ENCODE data around the gene LMBR1. TPM values are rescaled to one million over a fixed set of nuclear protein-coding genes. Genes with fewer than 3 reads are reported as not detected.
A peak's percentile ranks its signal among the peaks of the same experiment; 100 is the strongest.

LMBR1 gene
- total RNA-seq, 1 donor from 2014 or later = 159 TPM

DNA sequence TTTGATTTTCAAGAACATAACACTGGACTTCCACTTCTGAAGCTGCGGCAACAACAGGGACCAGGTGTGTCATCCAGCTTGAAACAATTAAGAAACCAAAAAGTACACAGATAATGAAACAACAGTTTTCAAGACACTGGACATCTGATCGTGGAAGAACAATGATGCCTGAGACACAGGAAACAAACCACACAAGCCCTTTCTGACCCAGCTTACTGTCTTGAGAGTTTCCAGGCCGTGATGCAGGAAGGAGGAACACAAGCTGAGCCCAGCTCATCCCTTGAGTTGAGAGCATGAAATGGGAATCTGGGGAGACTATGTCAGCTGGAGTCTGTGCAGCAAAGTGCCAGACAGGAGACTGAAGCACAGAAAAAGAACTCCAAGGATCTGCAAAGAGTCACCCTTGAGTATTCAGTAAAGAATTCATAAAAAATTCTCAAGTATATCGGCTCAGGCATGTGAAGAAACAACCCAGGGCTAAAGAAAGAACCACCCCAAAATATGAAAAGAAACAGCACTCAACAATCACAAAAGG, 160.8 kb downstream of the LMBR1 start:
- no peak for TF ChIP-seq CTCF (IDR thresholded peaks at IDR 0.05; ENCODE audit: unreplicated experiment)
- Mint-ChIP-seq H3K27ac (ENCODE audit: unreplicated experiment) (peak overlapping the region; percentile 62), H3K36me3 (ENCODE audit: low read depth, unreplicated experiment) (peaks cover 30% of the 10 kb centered on the region), H3K4me1 (ENCODE audit: unreplicated experiment) (peaks cover 30% of the 10 kb centered on the region), H3K27me3 (ENCODE audit: unreplicated experiment) (peaks cover 2% of the 10 kb centered on the region), H3K9me3 (ENCODE audit: unreplicated experiment) (no peaks in the 10 kb centered on the region), H3K4me3 (ENCODE audit: unreplicated experiment) (no peak overlapping the region)
- no peak for DNase-seq (ENCODE audit: low spot score)

DNA sequence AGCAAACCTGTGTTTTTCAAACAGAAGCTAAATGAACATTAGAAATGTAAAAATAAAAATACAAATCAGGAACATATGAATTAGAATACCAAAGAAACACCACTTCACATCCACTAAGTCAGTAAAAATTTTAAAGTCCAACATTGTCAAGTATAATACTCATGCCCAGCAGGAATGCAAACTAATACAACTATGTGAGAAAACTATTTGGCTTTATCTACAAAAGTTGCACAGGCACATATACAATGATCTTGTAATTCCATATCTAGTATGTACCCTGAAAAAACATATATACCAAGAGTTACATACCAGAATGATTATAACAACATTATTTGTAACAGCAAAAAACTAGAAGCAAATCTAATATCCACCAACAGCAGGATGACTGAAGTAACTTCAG, 161.3 kb downstream of the LMBR1 start:
- DNase-seq (ENCODE audit: low spot score) = no peak
- Mint-ChIP-seq H3K27me3 (ENCODE audit: unreplicated experiment) (peaks cover 2% of the 10 kb centered on the region), H3K4me1 (ENCODE audit: unreplicated experiment) (peaks cover 33% of the 10 kb centered on the region), H3K9me3 (ENCODE audit: unreplicated experiment) (no peaks in the 10 kb centered on the region), H3K27ac (ENCODE audit: unreplicated experiment) (peak overlapping the region; percentile 62), H3K4me3 (ENCODE audit: unreplicated experiment) (no peak overlapping the region), H3K36me3 (ENCODE audit: low read depth, unreplicated experiment) (peaks cover 30% of the 10 kb centered on the region)
- TF ChIP-seq CTCF (IDR thresholded peaks at IDR 0.05; ENCODE audit: unreplicated experiment) = no peak

GRCh38 chr7:156725936-156726335, 167.0 kb downstream of the LMBR1 start:
- H3K4me3 Mint-ChIP-seq (ENCODE audit: unreplicated experiment) = no peak overlapping the region
- DNase-seq (ENCODE audit: low spot score) = no peak
- H3K9me3 Mint-ChIP-seq (ENCODE audit: unreplicated experiment) = no peaks in the 10 kb centered on the region
- H3K36me3 Mint-ChIP-seq (ENCODE audit: low read depth, unreplicated experiment) = peaks cover 4% of the 10 kb centered on the region
- H3K27ac Mint-ChIP-seq (ENCODE audit: unreplicated experiment) = no peak overlapping the region
- peaks cover 4% of the 10 kb centered on the region for H3K27me3 Mint-ChIP-seq (ENCODE audit: unreplicated experiment)
- peaks cover 18% of the 10 kb centered on the region for H3K4me1 Mint-ChIP-seq (ENCODE audit: unreplicated experiment)
- TF ChIP-seq CTCF (IDR thresholded peaks at IDR 0.05; ENCODE audit: unreplicated experiment) = no peak

DNA sequence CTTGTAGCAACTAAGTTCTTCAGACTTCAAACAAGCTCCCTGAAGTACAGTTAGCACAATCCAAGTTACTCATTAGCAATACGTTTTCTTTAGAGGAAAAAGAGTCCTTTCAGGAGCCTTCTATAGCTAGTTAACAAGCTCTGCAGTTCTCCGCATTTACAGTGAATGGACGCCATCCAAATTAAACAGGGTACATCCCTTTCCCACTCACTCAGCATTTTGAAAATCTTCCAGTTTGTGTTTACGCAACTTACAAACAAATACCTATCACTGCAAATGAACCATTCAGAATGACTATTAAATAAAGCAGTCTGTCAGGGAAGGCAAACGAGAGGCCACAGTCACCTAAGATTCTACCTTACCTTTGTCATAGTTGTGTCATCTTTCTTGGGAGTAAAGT, 167.9 kb downstream of the LMBR1 start:
- DNase-seq (ENCODE audit: low spot score) = no peak
- TF ChIP-seq CTCF (IDR thresholded peaks at IDR 0.05; ENCODE audit: unreplicated experiment) = no peak
- no peaks in the 10 kb centered on the region for H3K9me3 Mint-ChIP-seq (ENCODE audit: unreplicated experiment)

DNA sequence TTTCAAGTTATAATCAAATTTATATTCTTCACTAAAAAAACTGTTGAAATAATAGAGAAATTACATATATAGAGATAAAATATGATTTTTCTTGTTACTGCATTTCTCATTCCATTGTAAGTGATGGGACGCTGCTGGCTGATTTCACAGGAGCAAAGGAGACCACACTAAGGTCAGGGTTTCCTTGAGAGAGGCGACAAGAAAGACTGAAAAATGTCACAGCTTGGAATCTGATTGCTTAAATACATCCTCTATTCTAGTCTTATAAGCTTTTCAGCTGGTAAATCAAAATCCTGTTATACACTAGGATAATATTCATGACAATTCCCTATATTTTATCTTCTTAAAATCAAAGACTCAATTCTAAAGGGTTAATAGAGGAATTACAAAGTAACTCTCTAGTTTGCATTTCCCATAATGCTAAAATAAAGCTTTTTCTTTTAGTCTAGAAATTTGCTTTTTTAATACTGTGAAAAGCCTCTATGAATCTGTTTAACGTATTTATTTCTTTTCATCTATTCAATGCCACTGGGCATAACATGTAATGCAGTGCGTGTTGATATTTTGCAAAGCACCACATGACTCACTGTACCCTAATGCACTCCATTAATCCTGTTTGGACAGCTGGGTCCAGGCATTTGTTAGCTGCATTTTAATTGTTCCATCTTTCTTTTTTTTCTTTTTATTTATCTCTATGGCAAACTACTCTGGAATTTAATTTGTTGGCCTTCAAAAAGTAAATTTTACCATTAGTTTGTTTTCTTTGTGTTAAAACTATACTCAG, 170.7 kb downstream of the LMBR1 start:
- H3K27ac Mint-ChIP-seq (ENCODE audit: unreplicated experiment) = no peak overlapping the region
- peaks cover 4% of the 10 kb centered on the region for H3K27me3 Mint-ChIP-seq (ENCODE audit: unreplicated experiment)
- H3K36me3 Mint-ChIP-seq (ENCODE audit: low read depth, unreplicated experiment) = peaks cover 7% of the 10 kb centered on the region
- no peaks in the 10 kb centered on the region for H3K9me3 Mint-ChIP-seq (ENCODE audit: unreplicated experiment)
- peaks cover 15% of the 10 kb centered on the region for H3K4me1 Mint-ChIP-seq (ENCODE audit: unreplicated experiment)
- DNase-seq (ENCODE audit: low spot score) = no peak
- TF ChIP-seq CTCF (IDR thresholded peaks at IDR 0.05; ENCODE audit: unreplicated experiment) = no peak
- H3K4me3 Mint-ChIP-seq (ENCODE audit: unreplicated experiment) = no peak overlapping the region

More for the DNA sequence above, 167.9 kb downstream of the LMBR1 start:
- Mint-ChIP-seq H3K36me3 (ENCODE audit: low read depth, unreplicated experiment) (peaks cover 4% of the 10 kb centered on the region), H3K4me1 (ENCODE audit: unreplicated experiment) (peaks cover 18% of the 10 kb centered on the region), H3K4me3 (ENCODE audit: unreplicated experiment) (no peak overlapping the region), H3K27ac (ENCODE audit: unreplicated experiment) (peak overlapping the region; percentile 39), H3K27me3 (ENCODE audit: unreplicated experiment) (peaks cover 4% of the 10 kb centered on the region)
